GM18502 (cell line): ENCODE data around the gene NEURL1.

ENCODE experiments used
- ATAC-seq: cut with Tn5 transposase; IDR thresholded peaks from one replicate; pipeline ENCODE4 v1.9.1; 2021; ENCODE audit warnings: mild to moderate bottlenecking; ENCODE audit not compliant: unreplicated experiment, poor library complexity

The NEURL1 gene

DNA sequence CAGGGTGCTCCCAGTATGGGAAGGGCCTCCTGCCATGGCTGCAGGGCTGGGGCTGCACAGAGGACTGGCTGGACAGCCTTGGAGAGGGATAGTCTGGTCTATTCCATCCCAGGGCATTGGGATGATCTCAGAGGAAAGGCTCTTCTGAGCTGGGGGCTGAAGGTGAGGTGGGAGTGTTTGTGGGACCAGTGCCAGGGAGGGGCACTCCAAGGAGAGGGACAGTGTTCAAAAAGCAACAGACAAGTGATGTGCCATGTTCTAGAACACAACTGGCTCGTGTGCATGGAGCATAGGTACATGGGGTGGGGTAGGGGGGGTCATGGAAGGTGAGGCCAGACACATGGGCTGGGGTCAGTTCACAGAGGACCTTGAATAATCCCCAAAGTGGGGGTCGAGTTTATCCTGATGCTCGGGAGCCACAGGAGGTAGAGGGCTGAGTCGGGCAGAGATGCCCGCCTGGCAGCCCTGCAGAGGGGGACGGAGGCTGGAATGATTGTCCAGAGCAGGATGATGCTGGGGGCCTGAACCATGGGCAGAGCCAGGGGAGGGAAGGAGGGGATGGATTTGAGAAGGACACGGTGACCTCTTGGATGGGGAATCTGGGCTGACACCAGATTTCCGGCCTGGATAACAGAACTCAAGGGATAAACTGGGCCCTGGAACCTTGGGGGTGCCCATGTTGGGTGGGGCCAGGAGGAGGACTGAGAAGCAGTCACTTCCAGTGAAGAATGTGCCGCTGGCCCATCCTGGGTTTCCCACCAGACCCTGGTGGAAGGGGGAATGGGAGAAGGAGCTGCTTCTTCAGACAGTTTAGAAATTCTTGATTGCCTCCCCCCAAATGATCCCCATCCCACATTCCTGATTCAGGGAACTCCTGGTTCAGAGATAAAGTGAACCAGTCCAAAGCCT, 50.4 kb downstream of the NEURL1 start:
- no peak for ATAC-seq

DNA sequence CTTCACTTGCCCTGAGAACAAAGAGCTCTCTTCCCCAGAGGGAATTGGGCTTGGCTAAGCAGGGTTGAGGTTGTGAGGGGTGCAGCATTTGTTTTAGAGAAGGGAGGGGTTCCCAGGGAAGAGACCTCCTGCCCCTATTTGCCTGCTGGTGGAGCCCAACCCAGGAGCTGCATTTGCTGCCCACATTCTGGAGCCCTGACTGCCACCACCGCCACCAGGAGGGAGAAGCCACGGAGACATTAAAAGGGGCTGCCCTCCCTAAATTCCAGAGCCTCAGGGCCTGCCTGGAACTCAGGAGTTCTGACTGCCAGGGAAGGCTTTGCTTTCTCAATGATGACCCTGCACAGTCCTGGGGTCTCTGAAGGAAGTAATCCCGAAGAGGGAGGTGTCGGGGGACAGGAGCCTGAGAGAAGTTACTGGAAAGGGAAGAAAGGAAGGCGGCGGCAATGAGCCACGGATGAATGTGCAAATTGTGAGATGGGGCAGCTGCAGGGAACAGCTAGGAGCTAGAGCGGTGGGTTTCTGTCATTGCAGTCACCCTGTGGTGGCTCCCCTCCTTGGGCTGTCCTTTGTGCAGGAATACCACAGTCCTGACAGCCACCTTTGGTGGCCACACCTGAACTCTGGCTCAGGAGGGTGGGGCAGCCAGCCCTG, 51.3 kb downstream of the NEURL1 start:
- ATAC-seq: no peak

DNA sequence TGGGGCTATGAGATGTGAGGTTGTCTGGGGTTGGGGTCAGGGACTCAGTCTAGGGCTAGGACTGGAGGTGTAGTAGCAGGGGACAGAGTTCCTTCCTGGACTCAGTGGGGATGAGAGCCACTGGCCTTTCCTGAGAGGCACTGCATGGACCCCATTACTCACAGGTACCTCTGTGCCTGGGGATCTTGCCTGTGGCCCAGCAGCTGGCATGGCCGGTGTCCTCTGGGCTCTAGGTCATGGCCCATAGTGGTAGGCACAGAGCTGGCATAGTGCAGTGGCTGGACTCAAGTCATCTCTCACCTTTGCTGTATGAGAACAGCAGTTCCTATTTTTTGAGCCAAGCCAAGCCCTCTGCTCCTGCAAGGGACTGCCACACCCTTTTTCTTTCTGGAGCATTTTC, 51.9 kb downstream of the NEURL1 start:
- no peak for ATAC-seq

DNA sequence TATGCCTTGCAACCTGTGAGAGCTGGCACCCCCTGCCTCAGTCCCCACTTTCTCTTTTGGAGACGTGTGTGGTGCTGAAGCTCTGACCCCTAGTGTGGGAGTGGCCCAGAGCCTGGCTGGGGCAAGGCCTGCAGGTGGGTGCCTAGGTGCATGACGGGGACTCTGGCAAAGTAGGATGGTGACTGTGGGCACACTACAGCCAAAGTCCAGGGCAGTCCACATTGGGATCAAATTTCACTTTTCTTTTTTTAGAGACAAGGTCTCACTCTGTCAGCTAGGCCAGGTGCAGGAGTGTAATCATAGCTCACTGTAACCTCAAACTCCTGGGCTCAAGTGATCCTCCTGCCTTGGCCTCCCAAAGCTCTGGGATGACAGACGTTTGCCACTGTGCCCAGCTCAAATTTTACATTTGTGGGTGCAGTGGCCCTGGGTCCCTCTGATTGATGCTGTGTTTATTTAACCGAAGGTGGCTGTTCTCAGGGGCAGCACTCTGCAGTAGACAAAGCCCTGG, 52.3 kb downstream of the NEURL1 start:
- ATAC-seq: no peak

DNA sequence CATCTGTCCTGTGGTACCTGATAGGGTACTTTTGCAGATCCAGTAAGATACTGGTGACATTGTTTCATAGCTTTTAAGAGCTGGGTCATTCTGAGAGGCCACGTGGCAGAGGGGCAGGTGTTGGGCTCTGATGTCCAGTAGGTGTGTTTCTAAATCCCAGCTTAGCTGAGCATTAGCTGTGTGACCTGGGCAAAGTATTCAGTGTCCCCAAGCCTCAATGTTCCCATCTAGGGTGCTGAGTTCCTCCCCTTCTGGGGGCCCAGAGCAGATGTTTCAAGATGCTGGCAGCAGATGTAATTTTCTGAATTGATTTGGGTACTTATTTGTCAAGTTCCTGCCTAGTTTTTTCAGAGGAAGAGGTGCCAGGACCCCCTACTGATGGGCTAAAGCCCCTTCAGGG, 52.9 kb downstream of the NEURL1 start:
- ATAC-seq: no peak

DNA sequence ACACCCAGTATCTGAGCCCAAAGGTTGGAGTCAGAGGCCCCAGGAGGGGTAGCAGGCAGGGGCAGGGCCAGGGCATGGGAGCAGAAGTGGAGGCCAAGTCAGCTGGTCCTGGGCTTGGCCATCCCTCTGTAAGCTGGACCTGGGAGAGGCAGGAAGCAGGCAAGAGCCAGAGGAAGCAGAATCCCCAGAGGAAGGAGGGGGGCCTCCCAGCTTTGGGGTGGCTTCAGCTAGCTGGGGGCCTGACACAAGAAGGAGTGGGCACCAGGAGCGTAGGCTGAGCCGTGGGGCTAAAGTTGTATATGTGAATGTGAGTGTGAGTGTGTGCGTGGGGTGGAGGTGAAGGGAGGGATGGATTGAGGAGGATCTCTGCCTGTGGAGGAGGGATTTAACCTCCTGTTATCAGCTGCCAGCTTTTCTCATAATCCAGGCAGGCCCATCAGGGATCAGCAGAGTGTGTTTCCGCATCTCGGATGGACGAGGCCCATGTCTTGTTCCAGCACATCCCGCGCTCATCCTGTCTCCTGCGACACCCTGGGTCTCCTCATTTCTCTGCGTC, 54.0 kb downstream of the NEURL1 start:
- ATAC-seq: no peak

DNA sequence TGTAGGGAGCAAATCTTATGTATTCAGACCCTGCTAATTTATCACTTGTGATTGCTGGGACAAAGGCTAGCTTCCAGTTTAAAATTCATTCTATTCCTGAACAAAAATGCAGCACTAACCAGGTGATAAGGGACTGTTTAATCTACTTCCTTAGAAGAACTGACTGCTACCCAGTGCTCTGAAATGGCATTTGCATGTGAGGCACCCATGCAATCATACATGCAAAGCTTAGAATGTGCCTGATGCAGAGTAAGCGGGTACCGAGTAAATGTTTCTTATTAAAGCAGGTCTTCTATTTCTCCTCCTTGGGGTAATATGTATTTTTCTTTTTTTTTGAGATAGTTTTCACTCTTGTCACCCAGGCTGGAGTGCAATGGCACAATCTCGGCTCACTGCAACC, 54.5 kb downstream of the NEURL1 start:
- ATAC-seq: no peak

DNA sequence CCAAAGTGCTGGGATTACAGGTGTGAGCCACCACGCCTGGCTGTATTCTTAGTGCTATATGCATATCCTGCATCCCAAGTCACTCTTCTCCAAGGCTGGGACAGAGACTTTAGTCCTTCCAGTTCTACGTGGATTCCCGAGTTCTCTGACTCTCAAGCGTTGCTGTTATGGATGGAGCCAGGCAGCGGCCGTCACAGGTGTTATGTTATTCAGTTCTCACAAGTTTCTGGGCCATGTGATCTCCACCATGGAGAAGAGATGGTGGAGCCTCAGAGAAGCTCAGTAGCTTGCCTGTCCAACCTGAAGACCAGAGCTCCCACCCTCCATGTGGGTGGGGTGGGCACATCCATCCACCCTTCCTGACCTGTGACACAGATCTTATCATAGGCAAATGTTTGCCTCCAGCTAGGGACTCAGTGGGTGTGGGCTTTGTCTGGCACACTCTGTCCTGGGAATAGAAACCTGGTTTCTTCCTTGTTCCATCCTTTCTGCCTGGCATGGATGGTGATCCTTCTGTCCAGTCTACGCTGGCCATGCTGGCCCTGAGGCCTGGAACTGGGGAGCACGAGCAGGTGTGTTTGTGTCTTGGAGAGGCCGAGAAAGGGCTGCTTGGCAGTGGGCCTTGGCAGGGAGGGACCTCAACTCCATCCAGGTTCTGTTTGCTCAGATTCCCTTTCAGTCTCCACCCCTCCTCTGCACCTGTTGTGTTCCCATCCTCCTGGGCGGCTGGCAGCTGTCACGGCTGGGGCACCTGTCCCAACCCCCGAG, 55.3 kb downstream of the NEURL1 start:
- no peak for ATAC-seq

DNA sequence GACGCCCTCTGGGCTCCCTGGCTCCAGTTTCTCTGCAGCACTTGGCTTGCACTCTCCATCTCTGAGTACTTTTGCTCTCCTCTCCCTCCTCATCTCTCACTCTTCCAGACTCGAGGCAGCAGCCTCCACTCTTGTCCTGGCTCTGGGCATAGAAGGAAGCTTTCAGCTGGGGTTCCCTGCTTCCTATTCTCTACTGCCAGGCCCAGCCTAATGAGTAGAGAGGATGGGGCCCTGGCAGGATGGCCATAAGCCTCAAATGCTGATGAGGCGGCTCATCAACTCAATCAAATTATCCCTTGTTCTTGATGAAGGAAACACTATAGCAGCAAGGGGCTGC, 55.8 kb downstream of the NEURL1 start:
- ATAC-seq: no peak

DNA sequence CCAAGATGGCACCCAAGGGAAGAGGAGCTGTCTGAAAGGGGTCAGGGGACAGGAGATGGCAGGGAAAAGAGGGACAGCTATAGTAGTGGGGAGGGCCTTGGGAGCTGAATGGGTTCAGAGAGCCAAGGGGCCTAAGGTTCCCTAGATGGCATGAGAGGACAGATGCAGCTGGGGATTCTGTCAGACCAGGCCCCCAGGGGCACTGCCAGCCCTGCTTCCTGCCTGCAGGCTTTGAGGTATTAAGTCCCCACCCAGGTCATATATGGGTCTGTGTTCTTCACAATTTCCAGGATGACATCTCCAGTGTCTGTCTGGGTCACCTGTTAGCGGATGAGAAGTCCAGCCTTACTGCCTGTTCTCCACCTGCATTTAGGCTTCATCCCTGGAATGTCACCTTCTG, 56.7 kb downstream of the NEURL1 start:
- no peak for ATAC-seq

DNA sequence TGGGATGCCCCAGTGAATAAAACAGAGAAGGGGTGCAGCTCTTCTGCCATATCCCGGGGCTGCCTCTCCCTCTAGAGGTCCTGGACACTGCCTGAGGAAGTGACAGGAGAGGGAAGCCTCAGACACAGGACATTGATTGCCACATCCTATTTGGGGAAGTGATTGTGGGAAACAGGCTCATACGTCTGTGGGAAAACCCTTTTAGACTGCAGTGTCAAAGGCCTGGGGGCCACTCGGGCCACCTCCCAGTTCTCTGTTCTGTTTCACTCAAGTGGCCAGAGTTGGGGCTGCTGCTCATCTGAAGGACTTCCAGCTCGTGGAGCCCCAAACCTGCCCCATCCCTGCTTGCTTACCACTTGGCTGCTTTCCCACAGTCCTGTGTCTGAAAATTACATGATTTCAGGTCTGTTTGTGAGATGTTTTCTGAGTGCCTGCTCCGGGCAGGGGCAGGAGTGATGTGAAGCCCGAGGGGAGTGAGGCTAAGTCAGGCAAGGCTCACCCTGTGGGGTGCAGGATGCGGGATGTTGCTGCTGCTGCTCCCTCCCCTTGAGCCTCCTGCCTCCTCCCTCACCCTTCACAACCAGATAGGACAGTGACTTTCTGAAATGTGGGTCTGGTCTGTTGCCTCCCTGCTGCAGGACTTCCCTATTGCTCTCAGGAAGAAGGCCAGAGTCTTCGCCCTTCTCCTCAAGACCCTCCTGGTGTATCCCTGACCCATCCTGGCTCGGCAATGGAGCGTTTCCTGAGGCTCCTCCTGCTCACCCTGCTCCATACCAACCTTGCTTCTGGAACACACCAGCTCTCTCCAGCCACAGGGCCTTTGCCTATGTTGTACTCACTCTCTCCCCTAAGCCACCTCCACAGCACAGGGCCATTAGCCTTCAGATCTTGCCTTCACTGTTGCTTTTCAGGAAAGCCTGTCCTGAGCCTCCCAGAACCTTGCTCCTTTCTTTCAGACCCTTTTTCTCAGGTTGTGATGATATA, 58.4 kb downstream of the NEURL1 start:
- ATAC-seq: no peak

DNA sequence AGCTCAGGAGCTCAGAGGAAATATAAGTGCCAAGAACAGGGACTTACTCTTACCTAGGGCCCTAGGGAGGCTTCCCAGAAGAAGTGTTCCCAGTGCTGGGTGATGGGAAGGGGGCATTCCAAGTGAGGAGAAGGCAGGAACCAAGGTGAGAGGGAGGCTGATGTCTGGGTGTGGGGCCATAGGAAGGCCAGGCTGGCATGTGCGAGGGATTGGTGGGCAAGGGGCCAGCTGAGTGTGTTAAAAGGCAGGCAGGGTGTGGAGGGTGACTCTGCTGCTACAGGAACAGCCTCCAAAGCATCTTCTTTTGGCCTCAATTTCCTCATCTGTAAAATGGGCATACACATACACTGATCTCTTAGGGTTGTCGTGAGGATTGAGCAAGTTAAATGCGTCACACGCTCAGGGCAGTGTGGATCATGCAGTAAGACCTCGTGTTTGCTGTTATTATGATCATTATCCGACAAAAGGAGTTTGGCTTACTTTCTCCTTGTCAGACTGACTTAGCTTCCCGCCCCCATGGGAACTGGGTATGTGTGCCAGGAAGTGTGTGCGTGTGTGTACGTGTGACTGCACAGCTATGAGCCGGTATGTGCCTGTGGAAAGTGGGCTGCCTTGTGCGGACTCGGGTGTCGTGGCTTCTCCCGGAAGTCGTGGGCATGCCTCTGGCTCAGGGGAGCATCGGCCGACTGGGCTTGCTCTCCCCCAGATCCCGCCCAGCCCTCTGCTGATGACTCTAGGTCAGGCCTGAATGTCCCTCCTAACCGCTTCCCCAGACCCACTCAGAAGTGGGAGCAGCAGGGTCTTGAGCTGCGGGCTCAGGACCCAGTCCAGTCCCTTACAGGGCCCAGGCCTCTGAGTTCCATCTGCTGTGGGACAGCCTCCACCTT, 59.6 kb downstream of the NEURL1 start:
- ATAC-seq: no peak

DNA sequence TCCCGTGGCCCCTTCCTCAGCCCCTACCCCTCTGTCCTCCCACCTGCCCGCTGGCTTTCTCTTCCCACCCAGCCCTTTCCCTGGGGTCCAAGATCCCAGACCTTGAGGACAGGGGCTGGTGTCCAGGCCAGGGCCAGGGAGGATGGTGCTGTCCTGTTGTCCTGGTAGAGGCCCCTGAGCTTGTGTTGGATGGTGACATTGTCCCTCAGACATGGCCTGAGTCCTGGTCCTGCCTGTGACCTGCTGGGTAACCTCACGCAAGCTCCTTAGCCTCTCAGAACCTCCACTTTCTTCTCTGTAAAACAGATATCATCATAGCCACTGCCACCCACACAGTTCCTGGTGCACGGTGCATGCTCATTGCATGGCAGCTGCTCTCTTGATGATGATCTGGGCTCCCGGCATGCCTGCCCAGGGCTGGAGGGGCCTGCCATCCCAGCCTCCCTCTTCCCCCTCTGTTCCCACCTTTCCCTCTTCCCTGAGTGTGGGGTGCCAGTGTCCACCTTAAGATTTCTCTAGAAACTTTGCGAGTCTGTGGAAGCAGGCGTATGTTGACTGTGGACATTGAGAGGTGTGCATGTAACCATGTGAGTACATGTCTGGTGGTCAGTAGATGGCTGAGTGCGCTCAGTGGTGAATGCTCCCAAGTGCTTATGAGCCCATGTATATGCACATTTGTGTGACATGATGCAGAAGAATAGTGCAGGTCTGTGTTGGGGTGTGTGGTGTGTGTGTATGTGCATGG, 60.4 kb downstream of the NEURL1 start:
- no peak for ATAC-seq

DNA sequence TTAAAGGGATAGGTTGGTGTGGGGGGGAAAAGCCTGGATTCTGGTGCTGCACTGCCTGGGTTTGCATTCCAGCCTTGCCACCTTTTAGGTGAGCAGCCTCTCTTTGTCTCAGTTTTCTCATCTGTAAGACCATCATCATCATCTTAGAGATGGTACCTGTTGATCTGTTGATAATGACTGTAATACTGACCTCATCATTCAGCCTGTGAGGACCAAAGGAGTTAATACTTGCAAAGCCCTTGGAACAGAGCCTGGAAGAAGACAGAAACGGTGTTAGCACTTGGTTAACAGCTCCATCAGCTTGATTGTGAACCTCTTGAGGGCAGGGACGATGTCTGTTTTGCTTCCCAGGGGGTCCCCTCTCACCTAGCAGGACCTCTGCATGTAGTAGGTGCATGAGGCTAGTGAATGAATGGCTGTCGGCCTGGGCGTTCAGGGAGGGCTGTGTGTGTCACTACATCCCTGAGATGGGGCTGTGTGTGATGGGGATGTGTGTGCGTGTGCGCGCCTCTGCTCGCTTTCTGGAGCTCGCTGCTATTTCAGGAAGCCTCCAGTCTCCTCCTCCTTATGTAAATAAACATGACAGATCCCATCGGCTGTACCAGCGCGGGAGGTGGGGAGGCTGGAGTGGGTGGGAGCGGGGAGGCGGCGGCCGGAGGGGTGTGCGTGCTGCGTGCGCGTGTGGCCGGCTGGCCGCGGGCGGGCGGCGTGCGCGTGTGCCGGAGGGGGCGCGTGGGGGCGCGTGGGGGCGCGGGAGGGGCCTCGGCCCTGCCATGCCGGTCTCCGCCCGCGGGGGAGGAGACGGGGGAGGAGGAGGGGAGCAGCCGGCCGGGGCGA, 61.2 kb downstream of the NEURL1 start:
- no peak for ATAC-seq

DNA sequence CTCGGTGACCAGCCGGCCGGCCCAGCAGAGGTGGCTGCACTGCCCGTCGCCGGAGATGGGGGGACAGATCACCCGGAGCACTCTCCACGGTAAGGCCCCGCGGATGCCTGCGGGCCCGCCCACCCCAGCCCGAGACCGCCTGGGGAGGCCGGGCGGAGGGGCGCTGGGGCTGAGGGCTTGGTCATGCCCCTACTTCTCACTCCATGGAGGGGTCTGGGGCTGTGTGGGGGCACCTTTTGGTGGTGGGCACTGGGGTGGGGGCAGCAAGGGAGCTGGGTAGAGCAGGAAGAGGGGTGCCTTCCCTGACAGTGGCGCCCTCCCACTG, 61.8 kb downstream of the NEURL1 start:
- no peak for ATAC-seq

DNA sequence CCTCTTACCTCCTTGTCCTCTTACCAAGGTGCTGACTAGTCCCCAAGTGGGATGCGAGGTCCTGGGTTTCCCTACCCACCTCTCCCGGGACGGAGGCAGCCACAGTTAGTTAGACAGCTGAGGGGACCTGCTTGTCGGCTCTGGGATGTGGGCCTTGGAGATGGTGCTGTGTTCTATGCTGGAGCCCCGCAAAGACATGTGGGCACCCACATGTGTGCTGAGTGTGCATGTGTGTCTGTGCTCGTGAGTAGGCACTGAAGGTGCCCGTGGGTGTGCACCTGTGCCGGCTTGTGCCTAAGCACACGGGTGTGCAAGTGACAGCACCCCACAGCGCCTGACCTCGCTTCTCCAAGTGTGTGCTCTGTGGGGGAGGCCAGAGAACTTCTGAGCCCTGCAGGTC, 62.2 kb downstream of the NEURL1 start:
- no peak for ATAC-seq

DNA sequence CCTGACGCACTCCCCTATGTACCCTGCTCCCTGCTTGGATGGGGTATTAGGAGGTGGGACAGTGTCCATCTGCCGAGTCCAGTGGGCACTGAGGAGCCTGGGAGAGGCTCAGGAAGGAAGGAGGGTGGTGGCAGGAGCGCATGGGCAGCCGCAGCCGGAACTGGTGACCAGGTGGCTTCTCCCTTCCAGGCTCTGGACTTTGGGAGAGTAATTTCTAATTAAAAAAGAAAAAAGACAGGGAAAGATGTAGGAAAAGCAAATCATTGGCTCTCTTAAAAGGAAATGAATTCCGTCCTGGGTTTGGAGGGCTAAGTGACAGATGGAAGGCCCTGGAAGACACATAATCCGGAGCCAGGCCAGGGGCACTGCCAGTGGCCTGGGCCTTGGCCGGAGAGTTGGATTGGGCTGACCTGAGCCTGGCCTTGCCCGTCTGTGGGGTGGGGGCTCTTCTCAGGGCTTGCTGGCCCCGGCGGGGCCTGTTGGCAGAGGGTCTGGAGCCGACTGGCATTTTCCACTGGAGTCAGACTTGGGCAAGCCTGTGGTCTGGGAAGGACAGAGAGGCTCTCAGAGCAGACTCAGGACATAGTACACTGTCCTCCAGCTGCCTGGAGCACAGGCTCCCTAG, 63.0 kb downstream of the NEURL1 start:
- no peak for ATAC-seq
